H1 (cell line): ENCODE results near the gene HHAT.

Source experiments
- CBX8 ChIP-seq: fragments of 300-800, 300-1000 bp; sonication (generic); IDR thresholded peaks from 2 replicates; pipeline ENCODE4 v1.7.1; 2016; ENCODE audit warnings: low read depth, low read length, borderline replicate concordance
- CHD2 ChIP-seq: IDR thresholded peaks from 2 replicates; pipeline ENCODE4 v1.6.1; 2012; ENCODE audit warnings: low read length, improper control_type of control experiment
- CTCF ChIP-seq, 3 experiments: IDR thresholded peaks; 1 replicate in 2 of 3; 2 replicates in 1 of 3; pipeline versions ENCODE4 v1.5.1 to v1.6.1; 2011; ENCODE audit warnings: low read length in 3 of 3, mild to moderate bottlenecking in 3 of 3, inconsistent platforms in 2 of 3, low read depth in 1 of 3, moderate library complexity in 1 of 3; ENCODE audit not compliant: insufficient read depth in 1 of 3; ENCODE audit errors: control extremely low read depth in 1 of 3
- JUN ChIP-seq: IDR thresholded peaks from 2 replicates; pipeline ENCODE4 v1.6.1; 2011; ENCODE audit warnings: low read depth, mild to moderate bottlenecking, improper control_type of control experiment, low read length
- SP2 ChIP-seq: IDR thresholded peaks from 2 replicates; pipeline ENCODE4 v1.6.1; 2012; ENCODE audit warnings: mild to moderate bottlenecking, low read length, inconsistent platforms
- TAF1 ChIP-seq: IDR thresholded peaks from 2 replicates; pipeline ENCODE4 v1.6.1; 2011; ENCODE audit warnings: mild to moderate bottlenecking, low read depth, low read length
- YY1 ChIP-seq: IDR thresholded peaks from 2 replicates; pipeline ENCODE4 v1.6.1; 2011; ENCODE audit warnings: low read depth, mild to moderate bottlenecking, low read length

GRCh38 chr1:210464519-210465039 is 135.9 kb downstream of the HHAT start:
- TF ChIP-seq CBX8 (no peak), CTCF (IDR thresholded peaks at IDR 0.05; ENCODE audit: control extremely low read depth in 1 of 3, insufficient read depth in 1 of 3, low read depth in 1 of 3, low read length in 3 of 3) (no peak), JUN (no peak), TAF1 (no peak), CHD2 (no peak), YY1 (no peak), SP2 (no peak)
